ENCODE results near the gene GNE. TPM values are rescaled to one million over a fixed set of nuclear protein-coding genes. Genes with fewer than 3 reads are reported as not detected.
A peak's percentile ranks its signal among the peaks of the same experiment; 100 is the strongest.

Gene GNE
- total RNA-seq, 1 donor = 23.8 TPM

- H3K4me3 ChIP-seq (ENCODE audit: low read depth, low read length) = peak overlapping the region; percentile 92
- peak; percentile 22 for DNase-seq (ENCODE audit: low read depth)
- TF ChIP-seq, protein P1, sequence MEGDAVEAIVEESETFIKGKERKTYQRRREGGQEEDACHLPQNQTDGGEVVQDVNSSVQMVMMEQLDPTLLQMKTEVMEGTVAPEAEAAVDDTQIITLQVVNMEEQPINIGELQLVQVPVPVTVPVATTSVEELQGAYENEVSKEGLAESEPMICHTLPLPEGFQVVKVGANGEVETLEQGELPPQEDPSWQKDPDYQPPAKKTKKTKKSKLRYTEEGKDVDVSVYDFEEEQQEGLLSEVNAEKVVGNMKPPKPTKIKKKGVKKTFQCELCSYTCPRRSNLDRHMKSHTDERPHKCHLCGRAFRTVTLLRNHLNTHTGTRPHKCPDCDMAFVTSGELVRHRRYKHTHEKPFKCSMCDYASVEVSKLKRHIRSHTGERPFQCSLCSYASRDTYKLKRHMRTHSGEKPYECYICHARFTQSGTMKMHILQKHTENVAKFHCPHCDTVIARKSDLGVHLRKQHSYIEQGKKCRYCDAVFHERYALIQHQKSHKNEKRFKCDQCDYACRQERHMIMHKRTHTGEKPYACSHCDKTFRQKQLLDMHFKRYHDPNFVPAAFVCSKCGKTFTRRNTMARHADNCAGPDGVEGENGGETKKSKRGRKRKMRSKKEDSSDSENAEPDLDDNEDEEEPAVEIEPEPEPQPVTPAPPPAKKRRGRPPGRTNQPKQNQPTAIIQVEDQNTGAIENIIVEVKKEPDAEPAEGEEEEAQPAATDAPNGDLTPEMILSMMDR (IDR thresholded peaks at IDR 0.05; ENCODE audit: insufficient read depth, low read length) = no peak
Measured at GRCh38 chr9:36193023-36193422, 65.2 kb downstream of the GNE start.

DNA sequence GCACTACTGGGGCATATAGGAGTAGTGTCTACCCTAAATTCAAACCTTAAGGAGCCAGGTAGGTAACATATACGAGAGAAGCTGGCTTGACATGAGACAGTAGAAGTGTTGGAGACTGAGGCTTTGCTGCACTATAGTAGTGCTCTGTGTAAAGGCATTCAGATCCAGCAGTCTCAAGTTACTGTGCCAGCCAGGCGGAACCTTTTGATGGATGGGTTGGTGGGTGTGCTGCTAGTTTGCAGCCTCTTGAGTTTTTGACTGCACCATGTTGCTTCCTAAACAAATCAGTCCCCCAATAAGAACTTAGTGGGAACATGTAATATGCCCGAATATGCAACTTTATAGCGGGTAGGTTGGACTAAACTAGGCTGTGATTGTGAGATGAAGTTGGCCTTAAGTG, 66.1 kb downstream of the GNE start:
- TF ChIP-seq, protein P1 (IDR thresholded peaks at IDR 0.05; ENCODE audit: insufficient read depth, low read length) = no peak
- DNase-seq (ENCODE audit: low read depth) = peak; percentile 13
- H3K4me3 ChIP-seq (ENCODE audit: low read depth, low read length) = peak overlapping the region; percentile 92

GRCh38 chr9:36191686-36192085, 66.6 kb downstream of the GNE start:
- peak; percentile 15 for DNase-seq (ENCODE audit: low read depth)
- peak overlapping the region; percentile 92 for H3K4me3 ChIP-seq (ENCODE audit: low read depth, low read length)
- TF ChIP-seq, protein P1 (IDR thresholded peaks at IDR 0.05; ENCODE audit: insufficient read depth, low read length) = no peak

DNA sequence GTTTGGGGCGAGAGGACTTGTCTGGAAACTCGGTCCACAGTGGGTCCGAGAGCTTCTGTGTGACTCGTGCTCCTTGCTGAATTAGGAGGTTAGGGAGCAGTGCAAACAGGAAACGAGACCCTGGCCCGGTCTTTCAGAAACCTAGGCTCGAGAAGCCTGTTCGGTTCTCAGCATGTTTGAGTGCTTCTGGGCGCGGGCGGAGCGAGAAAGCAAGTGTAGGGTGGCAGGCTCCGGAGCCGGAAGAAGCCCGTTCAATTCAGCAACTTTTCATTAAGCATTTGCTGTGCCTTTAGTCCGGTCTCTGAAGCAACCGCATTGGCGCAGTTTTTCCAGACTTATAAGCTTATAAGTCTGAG, 67.0 kb downstream of the GNE start:
- TF ChIP-seq, protein P1 (IDR thresholded peaks at IDR 0.05; ENCODE audit: insufficient read depth, low read length) = no peak
- peak; percentile 28 for DNase-seq (ENCODE audit: low read depth)
- peak overlapping the region; percentile 92 for H3K4me3 ChIP-seq (ENCODE audit: low read depth, low read length)

- TF ChIP-seq, protein P1 (IDR thresholded peaks at IDR 0.05; ENCODE audit: insufficient read depth, low read length) = peak; percentile 62
Measured at GRCh38 chr9:36190388-36191289, 67.6 kb downstream of the GNE start, which contains the start of gene CLTA. Gene CLTA (plus strand): TSS chr9:36190921. CDS start chr9:36191057, 136 bp downstream.

DNA sequence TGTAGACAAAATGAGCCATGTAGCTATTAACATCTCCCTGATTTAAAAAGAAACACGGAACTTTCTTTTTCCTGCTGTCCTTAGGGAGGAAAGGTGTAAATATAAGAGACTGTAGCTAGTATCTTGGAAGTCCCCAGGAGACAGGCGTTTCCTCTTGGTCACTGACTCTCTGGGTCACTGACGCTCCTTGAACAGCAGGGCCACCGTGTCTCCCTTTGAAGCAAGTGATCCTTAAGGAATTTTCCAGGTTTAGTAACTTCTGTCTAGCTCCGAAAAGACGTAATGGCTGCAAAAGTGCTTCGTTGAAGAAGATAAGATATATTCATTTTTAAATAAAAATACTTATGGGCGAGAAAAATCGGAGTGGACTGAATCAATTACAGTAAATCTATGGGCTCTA, 68.3 kb downstream of the GNE start:
- peak overlapping the region; percentile 92 for H3K4me3 ChIP-seq (ENCODE audit: low read depth, low read length)
- TF ChIP-seq, protein P1 (IDR thresholded peaks at IDR 0.05; ENCODE audit: insufficient read depth, low read length) = no peak
- DNase-seq (ENCODE audit: low read depth) = no peak

More at GRCh38 chr9:36190388-36191289, 67.6 kb downstream of the GNE start, which contains the start of gene CLTA:
- peak; percentile 99 for DNase-seq (ENCODE audit: low read depth)
- peak within 1 kb of the TSS; percentile 92 for H3K4me3 ChIP-seq (ENCODE audit: low read depth, low read length)
